GM18498 (cell line): ENCODE results near the gene CTTNBP2.

ENCODE experiments used
- ATAC-seq: cut with Tn5 transposase; IDR thresholded peaks from one replicate; pipeline ENCODE4 v1.9.1; 2021; ENCODE audit warnings: mild to moderate bottlenecking, moderate library complexity; ENCODE audit not compliant: unreplicated experiment

The CTTNBP2 gene

DNA sequence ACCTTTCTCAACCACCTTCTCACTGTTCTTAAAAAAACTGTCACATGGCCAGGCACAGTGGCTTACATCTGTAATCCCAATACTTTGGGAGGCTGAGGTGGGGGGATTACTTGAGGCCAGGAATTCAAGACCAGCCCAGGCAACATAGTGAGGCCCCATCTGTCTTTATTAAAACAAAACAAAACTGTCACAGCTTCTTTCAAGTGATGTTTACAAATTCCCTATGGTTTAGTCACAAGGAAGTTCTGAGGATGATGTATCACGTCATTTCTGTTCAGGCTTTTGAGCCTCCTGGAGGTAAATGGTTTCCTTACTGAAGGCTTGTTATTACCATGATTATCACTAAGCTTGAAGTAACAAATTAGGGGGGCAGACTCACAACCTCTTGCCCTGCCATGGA, 207.2 kb downstream of the CTTNBP2 start:
- no peak for ATAC-seq

DNA sequence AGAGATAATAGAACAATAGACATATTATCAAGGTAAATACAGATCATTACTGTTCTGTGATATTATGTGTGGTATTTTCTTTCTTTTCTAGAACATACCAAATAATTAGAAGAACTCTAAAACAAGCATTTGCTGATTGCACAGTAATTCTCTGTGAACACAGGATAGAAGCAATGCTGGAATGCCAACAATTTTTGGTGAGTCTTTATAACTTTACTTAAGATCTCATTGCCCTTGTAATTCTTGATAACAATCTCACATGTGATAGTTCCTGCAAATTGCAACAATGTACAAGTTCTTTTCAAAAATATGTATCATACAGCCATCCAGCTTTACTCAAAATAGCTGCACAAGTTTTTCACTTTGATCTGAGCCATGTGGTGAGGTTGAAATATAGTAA, 207.9 kb downstream of the CTTNBP2 start:
- no peak for ATAC-seq

DNA sequence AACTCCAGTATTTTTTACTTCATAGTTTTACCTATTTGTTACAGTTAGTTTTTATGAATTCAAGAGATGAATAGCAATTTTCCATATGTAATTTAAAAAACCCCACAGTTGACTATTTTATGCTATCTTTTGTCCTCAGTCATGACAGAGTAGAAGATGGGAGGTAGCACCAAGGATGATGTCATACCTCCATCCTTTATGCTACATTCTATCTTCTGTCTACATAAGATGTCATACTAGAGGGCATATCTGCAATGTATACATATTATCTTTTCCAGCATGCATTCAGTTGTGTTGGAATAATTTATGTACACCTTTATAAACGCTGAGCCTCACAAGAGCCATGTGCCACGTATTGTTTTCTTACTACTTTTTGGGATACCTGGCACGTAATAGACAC, 209.2 kb downstream of the CTTNBP2 start:
- no peak for ATAC-seq

DNA sequence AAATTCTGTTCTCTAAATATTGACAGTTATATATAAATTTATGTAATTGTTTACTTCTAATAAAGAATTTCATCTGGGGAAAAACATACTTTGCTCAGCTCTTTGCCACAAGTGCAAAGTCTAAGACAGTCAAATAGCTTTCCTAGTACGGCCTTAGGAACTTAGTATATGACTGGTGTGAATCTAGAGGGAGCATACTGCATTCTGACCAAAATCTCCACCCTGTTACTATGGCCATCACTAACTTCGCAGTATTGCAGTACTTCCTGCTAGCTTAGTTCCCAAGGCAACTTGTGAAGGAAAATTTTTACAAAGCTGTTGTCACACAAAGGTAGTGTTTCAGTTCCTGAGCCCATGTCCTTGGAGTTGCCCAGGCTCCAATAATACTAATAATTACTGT, 211.9 kb downstream of the CTTNBP2 start:
- no peak for ATAC-seq
